Right atrium auricular region (tissue), 2 donors: Measurements from ENCODE around the gene THAP12. TPM values are rescaled to one million over a fixed set of nuclear protein-coding genes. Genes with fewer than 3 reads are reported as not detected.
"Not testable (repeated sequence)": the region's sequence is repeated elsewhere in the genome, so short reads cannot be mapped to it uniquely, and the experiment has no call there.

Experiments used
- DNase-seq: peaks from one replicate; pipeline ENCODE4 v3.0.0-alpha.2; 2019; ENCODE audit warnings: low spot score
- H3K27ac ChIP-seq, 2 donors: fragments of 200-600 bp; sonication (generic); 1 replicate in 1 of 2; 2 replicates in 1 of 2; pipeline ENCODE4 v1.5.1; 2016 to 2019
- H3K27me3 ChIP-seq, 2 donors: fragments of 200-600 bp; sonication (generic); one replicate each; pipeline versions ENCODE4 v1.5.1 to v1.6.0; 2017 to 2019
- H3K36me3 ChIP-seq: fragments of 200-600 bp; sonication (generic); one replicate; pipeline ENCODE4 v1.5.1; 2016
- H3K4me1 ChIP-seq, 2 donors: fragments of 200-600 bp; sonication (generic); one replicate each; pipeline versions ENCODE4 v1.5.1 to v1.6.0; 2017 to 2019
- H3K4me3 ChIP-seq, 2 donors: fragments of 200-600 bp; sonication (generic); 1 replicate in 1 of 2; 2 replicates in 1 of 2; pipeline ENCODE4 v1.5.1; 2017 to 2019; ENCODE audit warnings: mild to moderate bottlenecking in 1 of 2, moderate library complexity in 1 of 2
- H3K9me3 ChIP-seq, 2 donors: fragments of 200-600 bp; sonication (generic); one replicate each; pipeline ENCODE4 v1.5.1; 2019
- CTCF ChIP-seq, 2 donors: fragments of 200-600 bp; sonication (generic); IDR thresholded peaks; one replicate each; pipeline ENCODE4 v1.5.1; 2019; ENCODE audit warnings: antibody characterized with exemption in 2 of 2
- total RNA-seq, 2 donors: library from RNA; depleted of rRNA; stranded (reverse); fragments of >200 nt; gene quantifications; one replicate each; pipeline ENCODE4 v1.1.0, GENCODE V29; 2016

THAP12 gene
- total RNA-seq, 2 donors from 2014 or later, result 15.1 to 16.2 TPM

DNA sequence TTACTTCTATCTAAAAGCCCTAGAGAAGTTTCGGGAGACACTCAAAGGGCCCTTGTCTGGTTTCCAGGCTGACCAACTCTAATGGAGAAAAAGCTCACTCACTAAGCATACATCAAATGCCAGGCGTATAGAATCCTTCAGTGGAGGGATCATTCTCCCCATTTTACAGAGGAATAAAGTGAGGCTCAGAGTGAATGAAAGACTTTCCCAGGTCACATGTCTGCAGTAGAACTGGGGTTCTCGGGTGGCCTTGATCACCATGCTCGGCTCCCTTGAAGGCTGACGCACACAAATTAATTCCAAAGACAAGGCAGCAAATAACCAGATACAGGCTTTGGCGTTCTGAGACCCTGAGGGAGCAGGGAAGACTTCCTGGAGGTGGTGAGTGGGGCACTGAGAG is 60.0 kb downstream of the THAP12 start:
- H3K4me1 ChIP-seq, result peaks cover 0 to 9% of the 10 kb centered on the region in 2 donors
- H3K27ac ChIP-seq, result no peak overlapping the region
- no peak overlapping the region for H3K4me3 ChIP-seq
- H3K27me3 ChIP-seq, result peaks cover 0 to 3% of the 10 kb centered on the region in 2 donors
- no peaks in the 10 kb centered on the region for H3K36me3 ChIP-seq
- DNase-seq, result no peak
- TF ChIP-seq CTCF (IDR thresholded peaks at IDR 0.05), result no peak
- H3K9me3 ChIP-seq, result no peaks in the 10 kb centered on the region

- H3K9me3 ChIP-seq, DNase-seq, H3K27me3 ChIP-seq, H3K4me3 ChIP-seq, H3K27ac ChIP-seq, H3K36me3 ChIP-seq, H3K4me1 ChIP-seq: not testable (repeated sequence)
Measured at GRCh38 chr11:76319798-76320197, 61.1 kb downstream of the THAP12 start.

GRCh38 chr11:76318744-76319384 is 62.1 kb downstream of the THAP12 start:
- Histone ChIP-seq H3K36me3 (no peaks in the 10 kb centered on the region), H3K9me3 (no peaks in the 10 kb centered on the region), H3K4me1 (peaks cover 0 to 9% of the 10 kb centered on the region in 2 donors), H3K4me3 (no peak overlapping the region), H3K27me3 (peaks cover 0 to 3% of the 10 kb centered on the region in 2 donors), H3K27ac (no peak overlapping the region)
- DNase-seq, result peak; percentile 75
- peak; percentile 78 to 94 for TF ChIP-seq CTCF (IDR thresholded peaks at IDR 0.05)

- TF ChIP-seq CTCF (IDR thresholded peaks at IDR 0.05), result no peak
- no peaks in the 10 kb centered on the region for H3K9me3 ChIP-seq
- DNase-seq, result no peak
- H3K4me1 ChIP-seq, result peaks cover 0 to 7% of the 10 kb centered on the region in 2 donors
- no peak overlapping the region for H3K4me3 ChIP-seq
- peaks cover 0 to 3% of the 10 kb centered on the region in 2 donors for H3K27me3 ChIP-seq
- no peak overlapping the region for H3K27ac ChIP-seq
- no peaks in the 10 kb centered on the region for H3K36me3 ChIP-seq
Measured at GRCh38 chr11:76317296-76317695, 63.6 kb downstream of the THAP12 start.

DNA sequence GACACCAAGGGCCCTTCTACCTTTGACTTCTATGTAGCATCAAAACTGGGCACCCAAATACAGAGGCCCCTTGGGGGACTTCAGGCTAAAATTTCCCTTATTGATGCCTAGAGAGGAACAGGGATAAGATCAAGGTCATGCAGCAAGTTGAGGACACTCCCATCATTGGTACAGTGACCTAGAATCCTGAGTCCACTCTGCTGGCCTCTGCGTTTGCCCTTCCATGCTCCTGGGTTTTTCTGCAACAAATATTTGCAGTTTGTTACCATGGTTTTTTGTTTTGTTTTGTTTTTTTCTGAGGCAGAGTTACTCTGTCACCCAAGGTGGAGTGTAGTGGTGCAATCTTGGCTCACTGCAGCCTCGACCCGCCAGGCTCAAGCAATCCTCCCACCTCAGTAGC is 64.2 kb downstream of the THAP12 start:
- Histone ChIP-seq H3K36me3 (no peaks in the 10 kb centered on the region), H3K27me3 (peaks cover 0 to 2% of the 10 kb centered on the region in 2 donors), H3K4me3 (no peak overlapping the region), H3K27ac (no peak overlapping the region), H3K9me3 (no peaks in the 10 kb centered on the region), H3K4me1 (peaks cover 0 to 2% of the 10 kb centered on the region in 2 donors)
- no peak for TF ChIP-seq CTCF (IDR thresholded peaks at IDR 0.05)
- DNase-seq, result no peak

DNA sequence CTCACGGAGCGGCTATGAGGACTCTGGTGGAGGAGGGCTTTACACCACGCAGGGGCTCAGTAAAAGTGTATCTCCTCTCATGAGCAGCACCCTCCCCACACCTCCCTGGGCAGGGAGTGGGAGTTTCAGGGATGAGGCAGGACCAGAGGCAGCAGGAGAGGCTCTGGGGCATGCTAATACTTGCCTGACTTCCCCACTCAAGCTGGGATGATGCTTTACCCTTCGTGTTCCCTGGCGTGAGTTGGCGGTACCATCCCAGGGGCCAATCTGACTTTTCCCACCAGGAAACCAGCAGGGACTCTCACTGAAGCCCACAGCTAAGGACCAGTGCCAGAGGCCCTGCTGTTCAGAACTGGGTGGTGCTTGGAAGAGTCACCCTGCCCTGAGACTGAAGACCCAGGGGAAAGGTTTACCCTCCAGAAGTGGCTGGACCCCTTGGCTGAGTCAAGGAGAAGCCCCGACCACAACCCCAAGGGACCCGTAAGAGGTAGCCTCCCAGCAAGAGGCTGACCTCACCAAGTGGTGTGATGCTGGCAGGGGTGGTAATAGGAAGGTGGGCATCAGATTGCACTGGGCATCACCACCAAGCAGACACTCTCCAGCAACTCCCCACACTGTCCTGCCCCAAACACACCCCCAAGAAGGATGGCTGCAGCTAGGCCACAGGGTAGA is 65.6 kb downstream of the THAP12 start:
- Histone ChIP-seq H3K27ac (no peak overlapping the region), H3K4me1 (no peaks in the 10 kb centered on the region), H3K36me3 (no peaks in the 10 kb centered on the region), H3K27me3 (no peaks in the 10 kb centered on the region), H3K9me3 (no peaks in the 10 kb centered on the region), H3K4me3 (no peak overlapping the region)
- TF ChIP-seq CTCF (IDR thresholded peaks at IDR 0.05), result no peak
- DNase-seq, result no peak
